Measurements from ENCODE around the gene HLA-DRA.

HLA-DRA gene

GRCh38 chr6:32475392-32476206 lies 35.9 kb downstream of the HLA-DRA start:
- TF ChIP-seq, protein P1, sequence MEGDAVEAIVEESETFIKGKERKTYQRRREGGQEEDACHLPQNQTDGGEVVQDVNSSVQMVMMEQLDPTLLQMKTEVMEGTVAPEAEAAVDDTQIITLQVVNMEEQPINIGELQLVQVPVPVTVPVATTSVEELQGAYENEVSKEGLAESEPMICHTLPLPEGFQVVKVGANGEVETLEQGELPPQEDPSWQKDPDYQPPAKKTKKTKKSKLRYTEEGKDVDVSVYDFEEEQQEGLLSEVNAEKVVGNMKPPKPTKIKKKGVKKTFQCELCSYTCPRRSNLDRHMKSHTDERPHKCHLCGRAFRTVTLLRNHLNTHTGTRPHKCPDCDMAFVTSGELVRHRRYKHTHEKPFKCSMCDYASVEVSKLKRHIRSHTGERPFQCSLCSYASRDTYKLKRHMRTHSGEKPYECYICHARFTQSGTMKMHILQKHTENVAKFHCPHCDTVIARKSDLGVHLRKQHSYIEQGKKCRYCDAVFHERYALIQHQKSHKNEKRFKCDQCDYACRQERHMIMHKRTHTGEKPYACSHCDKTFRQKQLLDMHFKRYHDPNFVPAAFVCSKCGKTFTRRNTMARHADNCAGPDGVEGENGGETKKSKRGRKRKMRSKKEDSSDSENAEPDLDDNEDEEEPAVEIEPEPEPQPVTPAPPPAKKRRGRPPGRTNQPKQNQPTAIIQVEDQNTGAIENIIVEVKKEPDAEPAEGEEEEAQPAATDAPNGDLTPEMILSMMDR (IDR thresholded peaks at IDR 0.05; ENCODE audit: borderline replicate concordance, insufficient read depth, low read depth, low read length): no peak
- no peak overlapping the region for H3K4me3 ChIP-seq (ENCODE audit: low read depth, low read length)

GRCh38 chr6:32483968-32484613 lies 44.4 kb downstream of the HLA-DRA start:
- no peak overlapping the region for H3K4me3 ChIP-seq (ENCODE audit: low read depth, low read length)
- TF ChIP-seq, protein P1 (IDR thresholded peaks at IDR 0.05; ENCODE audit: borderline replicate concordance, insufficient read depth, low read depth, low read length): no peak

- TF ChIP-seq, protein P1 (IDR thresholded peaks at IDR 0.05; ENCODE audit: borderline replicate concordance, insufficient read depth, low read depth, low read length): no peak
- H3K4me3 ChIP-seq (ENCODE audit: low read depth, low read length): no peak overlapping the region
Observed at GRCh38 chr6:32484614-32484998, 44.9 kb downstream of the HLA-DRA start.

- TF ChIP-seq, protein P1 (IDR thresholded peaks at IDR 0.05; ENCODE audit: borderline replicate concordance, insufficient read depth, low read depth, low read length): no peak
Observed at GRCh38 chr6:32488083-32488482, 48.4 kb downstream of the HLA-DRA start.

GRCh38 chr6:32491700-32492099 lies 52.0 kb downstream of the HLA-DRA start:
- TF ChIP-seq, protein P1 (IDR thresholded peaks at IDR 0.05; ENCODE audit: borderline replicate concordance, insufficient read depth, low read depth, low read length): no peak
- H3K4me3 ChIP-seq (ENCODE audit: low read depth, low read length): no peak overlapping the region

More at GRCh38 chr6:32488083-32488482, 48.4 kb downstream of the HLA-DRA start:
- H3K4me3 ChIP-seq (ENCODE audit: low read depth, low read length): no peak overlapping the region

GRCh38 chr6:32492351-32492750 lies 52.7 kb downstream of the HLA-DRA start:
- TF ChIP-seq, protein P1 (IDR thresholded peaks at IDR 0.05; ENCODE audit: borderline replicate concordance, insufficient read depth, low read depth, low read length): no peak
- no peak overlapping the region for H3K4me3 ChIP-seq (ENCODE audit: low read depth, low read length)

Measured in GM12875 (cell line).